ENCODE results near the gene MTUS2. TPM values are rescaled to one million over a fixed set of nuclear protein-coding genes. Genes with fewer than 3 reads are reported as not detected.
A peak's percentile ranks its signal among the peaks of the same experiment; 100 is the strongest.

Gene MTUS2
- total and polyA plus RNA-seq, 4 donors: under 0.01 to 0.70 (median 0.15) TPM

DNA sequence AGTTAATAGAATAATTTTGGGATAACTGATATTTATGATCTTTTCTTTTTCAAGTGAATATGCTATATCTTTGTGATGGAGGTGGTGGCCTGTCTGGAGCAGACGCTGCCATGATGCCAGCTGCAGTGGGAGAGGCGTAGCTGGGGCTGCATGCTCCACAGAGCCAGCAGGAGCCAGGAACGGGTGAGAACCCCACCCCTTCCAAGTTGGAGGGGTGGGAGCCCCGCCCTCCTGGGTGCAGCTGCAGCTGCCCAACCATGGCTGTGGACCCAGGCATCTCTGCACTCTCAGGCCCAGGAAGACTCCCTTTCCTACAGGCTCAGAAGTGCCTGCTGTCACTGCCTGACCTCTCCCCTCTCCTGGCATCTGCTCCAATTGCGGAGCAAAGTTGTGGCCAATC is 402.3 kb downstream of the MTUS2 start:
- Histone ChIP-seq H3K4me3 (ENCODE audit: low read depth in 1 of 3, low read length in 3 of 3) (peak overlapping the region in 1 of 3 donors; percentile 15), H3K27ac (ENCODE audit: low read depth in 1 of 2, low read length in 2 of 2) (no peak overlapping the region), H3K36me3 (ENCODE audit: control insufficient read depth in 4 of 4, insufficient read depth in 3 of 4, low read depth in 1 of 4, low read length in 3 of 4) (no peaks in the 10 kb centered on the region), H3K9ac (ENCODE audit: low read depth in 1 of 2, low read length in 2 of 2) (no peak overlapping the region), H3K4me1 (ENCODE audit: control insufficient read depth in 4 of 4, insufficient read depth in 4 of 4, low read length in 3 of 4) (no peaks in the 10 kb centered on the region), H3K27me3 (ENCODE audit: control insufficient read depth in 4 of 4, insufficient read depth in 4 of 4, low read length in 3 of 4) (no peaks in the 10 kb centered on the region), H3K9me3 (ENCODE audit: control insufficient read depth in 4 of 4, low read length in 3 of 4) (peaks cover 10 to 15% (median 14%) of the 10 kb centered on the region in 4 donors)
- 72% methylated on average over 5 of the region's 5 CpGs for whole genome bisulfite sequencing
- no peak for TF ChIP-seq YY1 (IDR thresholded peaks at IDR 0.05)
- TF ChIP-seq FOXA1 (IDR thresholded peaks at IDR 0.05): no peak
- TF ChIP-seq JUND (IDR thresholded peaks at IDR 0.05): no peak
- no peak for TF ChIP-seq HNF4G (IDR thresholded peaks at IDR 0.05)
- TF ChIP-seq RAD21 (IDR thresholded peaks at IDR 0.05): no peak
- no peak for TF ChIP-seq HNF4A (conservative IDR thresholded peaks at IDR 0.05)
- no peak for TF ChIP-seq EGR1 (IDR thresholded peaks at IDR 0.05; ENCODE audit: low read depth in 2 of 2)
- TF ChIP-seq, protein P1, sequence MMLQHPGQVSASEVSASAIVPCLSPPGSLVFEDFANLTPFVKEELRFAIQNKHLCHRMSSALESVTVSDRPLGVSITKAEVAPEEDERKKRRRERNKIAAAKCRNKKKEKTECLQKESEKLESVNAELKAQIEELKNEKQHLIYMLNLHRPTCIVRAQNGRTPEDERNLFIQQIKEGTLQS (IDR thresholded peaks at IDR 0.05): no peak
- no peak for TF ChIP-seq NR2F2 (IDR thresholded peaks at IDR 0.05)
- TF ChIP-seq GABPA (IDR thresholded peaks at IDR 0.05 in 1 of 2, conservative IDR thresholded peaks at IDR 0.05 in 1 of 2): no peak
- TF ChIP-seq, protein P2, sequence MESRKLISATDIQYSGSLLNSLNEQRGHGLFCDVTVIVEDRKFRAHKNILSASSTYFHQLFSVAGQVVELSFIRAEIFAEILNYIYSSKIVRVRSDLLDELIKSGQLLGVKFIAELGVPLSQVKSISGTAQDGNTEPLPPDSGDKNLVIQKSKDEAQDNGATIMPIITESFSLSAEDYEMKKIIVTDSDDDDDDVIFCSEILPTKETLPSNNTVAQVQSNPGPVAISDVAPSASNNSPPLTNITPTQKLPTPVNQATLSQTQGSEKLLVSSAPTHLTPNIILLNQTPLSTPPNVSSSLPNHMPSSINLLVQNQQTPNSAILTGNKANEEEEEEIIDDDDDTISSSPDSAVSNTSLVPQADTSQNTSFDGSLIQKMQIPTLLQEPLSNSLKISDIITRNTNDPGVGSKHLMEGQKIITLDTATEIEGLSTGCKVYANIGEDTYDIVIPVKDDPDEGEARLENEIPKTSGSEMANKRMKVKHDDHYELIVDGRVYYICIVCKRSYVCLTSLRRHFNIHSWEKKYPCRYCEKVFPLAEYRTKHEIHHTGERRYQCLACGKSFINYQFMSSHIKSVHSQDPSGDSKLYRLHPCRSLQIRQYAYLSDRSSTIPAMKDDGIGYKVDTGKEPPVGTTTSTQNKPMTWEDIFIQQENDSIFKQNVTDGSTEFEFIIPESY (IDR thresholded peaks at IDR 0.05): no peak
- TF ChIP-seq SP1 (IDR thresholded peaks at IDR 0.05): no peak
- no peak for TF ChIP-seq FOXA2 (IDR thresholded peaks at IDR 0.05)
- TF ChIP-seq, protein P3, sequence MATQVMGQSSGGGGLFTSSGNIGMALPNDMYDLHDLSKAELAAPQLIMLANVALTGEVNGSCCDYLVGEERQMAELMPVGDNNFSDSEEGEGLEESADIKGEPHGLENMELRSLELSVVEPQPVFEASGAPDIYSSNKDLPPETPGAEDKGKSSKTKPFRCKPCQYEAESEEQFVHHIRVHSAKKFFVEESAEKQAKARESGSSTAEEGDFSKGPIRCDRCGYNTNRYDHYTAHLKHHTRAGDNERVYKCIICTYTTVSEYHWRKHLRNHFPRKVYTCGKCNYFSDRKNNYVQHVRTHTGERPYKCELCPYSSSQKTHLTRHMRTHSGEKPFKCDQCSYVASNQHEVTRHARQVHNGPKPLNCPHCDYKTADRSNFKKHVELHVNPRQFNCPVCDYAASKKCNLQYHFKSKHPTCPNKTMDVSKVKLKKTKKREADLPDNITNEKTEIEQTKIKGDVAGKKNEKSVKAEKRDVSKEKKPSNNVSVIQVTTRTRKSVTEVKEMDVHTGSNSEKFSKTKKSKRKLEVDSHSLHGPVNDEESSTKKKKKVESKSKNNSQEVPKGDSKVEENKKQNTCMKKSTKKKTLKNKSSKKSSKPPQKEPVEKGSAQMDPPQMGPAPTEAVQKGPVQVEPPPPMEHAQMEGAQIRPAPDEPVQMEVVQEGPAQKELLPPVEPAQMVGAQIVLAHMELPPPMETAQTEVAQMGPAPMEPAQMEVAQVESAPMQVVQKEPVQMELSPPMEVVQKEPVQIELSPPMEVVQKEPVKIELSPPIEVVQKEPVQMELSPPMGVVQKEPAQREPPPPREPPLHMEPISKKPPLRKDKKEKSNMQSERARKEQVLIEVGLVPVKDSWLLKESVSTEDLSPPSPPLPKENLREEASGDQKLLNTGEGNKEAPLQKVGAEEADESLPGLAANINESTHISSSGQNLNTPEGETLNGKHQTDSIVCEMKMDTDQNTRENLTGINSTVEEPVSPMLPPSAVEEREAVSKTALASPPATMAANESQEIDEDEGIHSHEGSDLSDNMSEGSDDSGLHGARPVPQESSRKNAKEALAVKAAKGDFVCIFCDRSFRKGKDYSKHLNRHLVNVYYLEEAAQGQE (IDR thresholded peaks at IDR 0.05): no peak
- DNase-seq (ENCODE audit: low spot score): no peak

DNA sequence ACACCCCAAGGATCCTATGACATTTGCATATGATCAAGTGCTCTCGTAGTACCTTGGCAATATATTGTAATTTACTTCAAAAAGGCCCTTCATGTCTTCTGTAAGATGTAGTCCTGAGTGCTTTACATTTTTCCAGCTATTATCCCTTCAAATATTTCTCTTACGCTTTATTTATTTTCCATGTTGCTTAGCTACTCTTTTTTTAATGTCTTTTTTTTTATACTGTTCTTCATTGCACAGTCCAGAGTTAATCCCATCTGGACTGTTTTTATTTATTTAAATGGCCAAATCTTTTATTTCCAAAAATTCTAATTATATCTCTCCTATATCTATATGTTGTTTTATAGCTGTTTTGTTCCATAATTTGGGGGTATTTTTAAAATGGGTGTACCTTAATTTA is 404.1 kb downstream of the MTUS2 start:
- Histone ChIP-seq H3K4me1 (ENCODE audit: control insufficient read depth in 4 of 4, insufficient read depth in 4 of 4, low read length in 3 of 4) (no peaks in the 10 kb centered on the region), H3K4me3 (ENCODE audit: low read depth in 1 of 3, low read length in 3 of 3) (peak overlapping the region in 1 of 3 donors; percentile 32), H3K27me3 (ENCODE audit: control insufficient read depth in 4 of 4, insufficient read depth in 4 of 4, low read length in 3 of 4) (no peaks in the 10 kb centered on the region), H3K9me3 (ENCODE audit: control insufficient read depth in 4 of 4, low read length in 3 of 4) (peaks cover 10 to 15% (median 13%) of the 10 kb centered on the region in 4 donors), H3K27ac (ENCODE audit: low read depth in 1 of 2, low read length in 2 of 2) (no peak overlapping the region), H3K36me3 (ENCODE audit: control insufficient read depth in 4 of 4, insufficient read depth in 3 of 4, low read depth in 1 of 4, low read length in 3 of 4) (no peaks in the 10 kb centered on the region), H3K9ac (ENCODE audit: low read depth in 1 of 2, low read length in 2 of 2) (no peak overlapping the region)
- TF ChIP-seq CTCF (IDR thresholded peaks at IDR 0.05; ENCODE audit: low read depth, low read length, missing input control) (no peak), GABPA (IDR thresholded peaks at IDR 0.05 in 1 of 2, conservative IDR thresholded peaks at IDR 0.05 in 1 of 2) (no peak), YY1 (IDR thresholded peaks at IDR 0.05) (no peak), RXRA (IDR thresholded peaks at IDR 0.05) (no peak), HNF4G (IDR thresholded peaks at IDR 0.05) (no peak), EGR1 (IDR thresholded peaks at IDR 0.05; ENCODE audit: low read depth in 2 of 2) (no peak), HNF4A (conservative IDR thresholded peaks at IDR 0.05) (no peak), JUND (IDR thresholded peaks at IDR 0.05) (no peak), RAD21 (IDR thresholded peaks at IDR 0.05) (no peak), TAF1 (conservative IDR thresholded peaks at IDR 0.05) (no peak)
- TF ChIP-seq, protein P3 (IDR thresholded peaks at IDR 0.05): no peak
- TF ChIP-seq, protein P4, sequence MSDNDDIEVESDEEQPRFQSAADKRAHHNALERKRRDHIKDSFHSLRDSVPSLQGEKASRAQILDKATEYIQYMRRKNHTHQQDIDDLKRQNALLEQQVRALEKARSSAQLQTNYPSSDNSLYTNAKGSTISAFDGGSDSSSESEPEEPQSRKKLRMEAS (IDR thresholded peaks at IDR 0.05): no peak
- TF ChIP-seq, protein P2 (IDR thresholded peaks at IDR 0.05): no peak
- no peak for DNase-seq (ENCODE audit: low spot score)
- 90% methylated on average over 2 of the region's 2 CpGs for WGBS
